ENCODE data around the gene MS4A10. TPM values are rescaled to one million over a fixed set of nuclear protein-coding genes. Genes with fewer than 3 reads are reported as not detected.

Gene MS4A10
- total and polyA plus RNA-seq, 7 donors, result not detected

- Histone ChIP-seq H3K27ac (no peak overlapping the region), H3K27me3 (peaks cover 0 to 15% (median 0%) of the 10 kb centered on the region in 3 donors), H3K4me3 (no peak overlapping the region), H3K4me1 (no peaks in the 10 kb centered on the region), H3K36me3 (no peaks in the 10 kb centered on the region), H3K9me3 (no peaks in the 10 kb centered on the region)
- no peak for DNase-seq
- TF ChIP-seq EP300 (IDR thresholded peaks at IDR 0.05) (no peak), POLR2AphosphoS5 (IDR thresholded peaks at IDR 0.05) (no peak), CTCF (IDR thresholded peaks at IDR 0.05) (no peak), POLR2A (IDR thresholded peaks at IDR 0.05) (no peak)
- intact Hi-C loops (cut with DNase I), result no loop called here
- WGBS, 2 donors, result 88 to 90% methylated on average over 10 of the region's 10 CpGs
Measured at GRCh38 chr11:60766547-60766946, 18.6 kb upstream of the MS4A10 start.

- Histone ChIP-seq H3K4me1 (no peaks in the 10 kb centered on the region), H3K27me3 (peaks cover 0 to 15% (median 0%) of the 10 kb centered on the region in 3 donors), H3K27ac (no peak overlapping the region), H3K4me3 (no peak overlapping the region), H3K9me3 (no peaks in the 10 kb centered on the region), H3K36me3 (no peaks in the 10 kb centered on the region)
- DNase-seq, result no peak
- TF ChIP-seq CTCF (IDR thresholded peaks at IDR 0.05), result no peak
- TF ChIP-seq POLR2A (IDR thresholded peaks at IDR 0.05), result no peak
- no peak for TF ChIP-seq EP300 (IDR thresholded peaks at IDR 0.05)
- no peak for TF ChIP-seq POLR2AphosphoS5 (IDR thresholded peaks at IDR 0.05)
- WGBS, 2 donors, result 28 to 39% methylated on average over 26 of the region's 26 CpGs
- intact Hi-C loops (cut with DNase I), result no loop called here
Measured at GRCh38 chr11:60767388-60767811, 17.7 kb upstream of the MS4A10 start.

GRCh38 chr11:60768202-60768601 lies 16.9 kb upstream of the MS4A10 start:
- intact Hi-C loops (cut with DNase I), result no loop called here
- Histone ChIP-seq H3K36me3 (no peaks in the 10 kb centered on the region), H3K9me3 (no peaks in the 10 kb centered on the region), H3K27ac (no peak overlapping the region), H3K4me1 (no peaks in the 10 kb centered on the region), H3K27me3 (peaks cover 0 to 15% (median 0%) of the 10 kb centered on the region in 3 donors), H3K4me3 (no peak overlapping the region)
- WGBS, 2 donors, result 94% methylated on average over 8 of the region's 8 CpGs
- TF ChIP-seq EP300 (IDR thresholded peaks at IDR 0.05), result no peak
- TF ChIP-seq POLR2AphosphoS5 (IDR thresholded peaks at IDR 0.05), result no peak
- TF ChIP-seq POLR2A (IDR thresholded peaks at IDR 0.05), result no peak
- no peak for TF ChIP-seq CTCF (IDR thresholded peaks at IDR 0.05)
- DNase-seq, result no peak

- no peaks in the 10 kb centered on the region for H3K36me3 ChIP-seq
- no peak overlapping the region for H3K4me3 ChIP-seq
- peak; percentile 34 for DNase-seq
- intact Hi-C loops (cut with DNase I), result no loop called here
- no peaks in the 10 kb centered on the region for H3K9me3 ChIP-seq
- no peak overlapping the region for H3K27ac ChIP-seq
- 79 to 80% methylated on average over 4 of the region's 4 CpGs for WGBS, 2 donors
- H3K4me1 ChIP-seq, result no peaks in the 10 kb centered on the region
- H3K27me3 ChIP-seq, result peaks cover 0 to 10% (median 0%) of the 10 kb centered on the region in 3 donors
- TF ChIP-seq EP300 (IDR thresholded peaks at IDR 0.05) (no peak), CTCF (IDR thresholded peaks at IDR 0.05) (no peak), POLR2AphosphoS5 (IDR thresholded peaks at IDR 0.05) (no peak), POLR2A (IDR thresholded peaks at IDR 0.05) (no peak)
Measured at GRCh38 chr11:60769273-60769672, 15.9 kb upstream of the MS4A10 start.

- Histone ChIP-seq H3K36me3 (no peaks in the 10 kb centered on the region), H3K27ac (no peak overlapping the region), H3K27me3 (peaks cover 0 to 10% (median 0%) of the 10 kb centered on the region in 3 donors), H3K4me3 (no peak overlapping the region), H3K9me3 (no peaks in the 10 kb centered on the region), H3K4me1 (no peaks in the 10 kb centered on the region)
- intact Hi-C loops (cut with DNase I), result loop anchor here (10.0 kb wide), 1 partner anchor 365 kb away; no protein-coding TSS in a partner anchor
- no peak for DNase-seq
- TF ChIP-seq EP300 (IDR thresholded peaks at IDR 0.05), result no peak
- no peak for TF ChIP-seq CTCF (IDR thresholded peaks at IDR 0.05)
- no peak for TF ChIP-seq POLR2A (IDR thresholded peaks at IDR 0.05)
- TF ChIP-seq POLR2AphosphoS5 (IDR thresholded peaks at IDR 0.05), result no peak
- 80 to 90% methylated on average over 11 of the region's 11 CpGs for WGBS, 2 donors
Measured at GRCh38 chr11:60769811-60770210, 15.3 kb upstream of the MS4A10 start.

Data from sigmoid colon (tissue), 7 donors.